Stimulated activated CD8-positive, alpha-beta memory T cell treated with anti-CD3 and anti-CD28 coated beads, Interleukin-2, amount 100 ng/mL, for 1 hour (primary cell): ENCODE measurements around the gene LGALS4.
"Not testable (repeated sequence)": the region's sequence is repeated elsewhere in the genome, so short reads cannot be mapped to it uniquely, and the experiment has no call there.

Experiments
- DNase-seq, 2 donors: peaks; one replicate each; pipeline ENCODE4 v3.0.0-alpha.2; 2020; ENCODE audit warnings: low read depth in 2 of 2

LGALS4 gene

DNA sequence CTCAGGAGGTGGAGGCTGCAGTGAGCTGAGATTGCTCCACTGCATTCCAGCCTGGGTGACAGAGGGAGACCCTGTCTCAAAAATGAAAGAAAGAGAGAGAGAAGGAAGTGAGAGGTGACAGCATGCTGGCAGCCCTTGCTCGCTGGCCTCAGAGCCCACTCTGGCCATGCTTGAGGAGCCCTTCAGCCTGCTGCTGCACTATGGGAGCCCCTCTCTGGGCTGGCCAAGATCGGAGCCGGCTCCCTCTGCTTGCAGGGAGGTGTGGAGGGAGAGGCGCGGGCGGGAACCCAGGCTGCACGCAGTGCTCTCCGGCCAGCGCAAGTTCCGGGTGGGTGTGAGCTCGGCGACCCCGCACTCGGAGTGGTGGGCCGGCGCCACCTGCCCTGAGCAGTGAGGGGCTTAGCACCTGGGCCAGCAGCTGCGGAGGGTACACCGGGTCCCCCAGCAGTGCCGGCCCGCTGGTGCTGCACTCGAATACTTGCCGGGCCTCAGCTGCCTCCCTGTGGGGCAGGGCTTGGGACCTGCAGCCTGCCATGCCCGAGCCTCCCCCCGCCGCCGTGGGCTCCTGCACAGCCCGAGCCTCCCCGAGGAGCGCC, 8.6 kb upstream of the LGALS4 start:
- not testable (repeated sequence) for DNase-seq

DNA sequence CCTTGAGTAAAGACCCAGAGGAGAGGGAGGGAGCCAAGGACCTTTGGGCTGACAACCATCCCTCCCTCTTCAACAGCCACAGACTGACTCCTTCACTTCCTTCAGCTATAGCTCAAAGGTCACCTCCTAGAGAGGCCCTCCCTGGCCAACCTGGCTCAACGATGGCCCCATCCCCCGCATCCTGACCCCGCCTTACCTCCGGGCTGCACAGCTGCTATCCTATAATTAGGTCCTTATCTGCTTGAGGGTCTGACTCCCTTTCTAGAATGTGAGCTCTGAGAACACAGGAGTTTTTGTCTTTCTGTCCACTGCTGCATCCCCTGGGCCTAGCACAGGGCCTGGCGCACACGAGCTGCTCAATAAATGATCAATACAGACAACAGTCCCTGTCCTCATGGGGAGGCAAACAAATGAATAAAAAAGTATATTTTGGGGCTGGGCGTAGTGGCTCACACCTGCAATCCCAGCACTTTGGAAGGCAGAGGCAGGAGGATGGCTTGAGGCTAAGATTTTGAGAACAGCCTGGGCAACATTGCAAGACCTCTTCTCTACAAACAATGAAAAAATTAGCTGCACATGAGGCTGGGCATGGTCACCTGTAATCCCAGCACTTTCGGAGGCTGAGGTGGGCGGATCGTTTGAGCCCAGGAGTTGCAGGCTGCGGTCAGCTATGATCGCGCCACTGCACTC, 6.6 kb upstream of the LGALS4 start:
- DNase-seq: no peak

DNA sequence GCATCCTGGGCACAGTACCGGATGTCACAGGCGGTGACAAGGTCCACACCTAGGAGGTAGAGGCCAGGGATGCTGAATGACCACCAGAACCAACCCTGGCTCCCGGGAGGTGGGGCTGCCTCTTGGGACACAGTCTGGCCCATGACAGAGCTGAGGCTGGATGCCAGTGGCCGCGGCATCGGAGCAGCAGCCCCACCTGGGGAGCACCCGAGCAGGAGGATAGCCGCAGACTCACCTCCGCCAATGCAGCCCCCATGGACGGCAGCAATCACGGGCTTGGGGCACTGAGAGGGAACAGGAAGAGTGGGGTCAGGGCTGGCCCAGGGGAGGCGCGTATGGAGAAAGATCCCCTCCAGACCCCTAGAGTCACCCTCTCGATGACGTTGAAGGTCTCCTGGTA, 4.3 kb upstream of the LGALS4 start:
- no peak for DNase-seq

DNA sequence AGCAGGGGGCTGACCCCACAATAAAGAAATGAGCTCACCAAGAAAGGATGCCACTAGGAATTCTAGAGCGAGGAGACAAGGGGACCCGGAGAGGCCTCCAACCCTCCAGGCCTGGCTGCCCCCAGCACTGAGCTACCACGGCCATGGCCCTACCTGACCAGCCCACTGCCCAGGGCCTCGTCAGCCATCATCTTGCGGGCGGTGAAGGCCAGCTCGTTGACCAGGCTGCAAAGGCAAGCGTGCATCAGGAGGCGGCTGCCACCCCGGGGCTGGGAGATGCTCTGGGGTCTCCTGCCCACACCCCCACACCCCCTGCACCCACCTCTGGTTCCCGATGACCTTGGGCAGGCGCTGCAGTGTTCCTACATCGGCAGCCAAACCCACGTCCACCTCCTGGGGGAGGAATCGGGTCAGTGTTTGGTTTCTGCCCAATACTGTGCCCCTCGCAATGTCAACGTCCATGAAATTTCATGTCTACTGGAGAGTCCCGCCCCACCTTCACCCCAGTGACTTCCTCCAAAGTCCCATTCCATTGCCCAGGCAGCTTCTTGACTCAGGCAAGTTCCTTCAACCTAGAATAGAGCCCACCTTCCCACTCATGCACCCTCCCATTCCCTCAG, 3.5 kb upstream of the LGALS4 start:
- no peak for DNase-seq

DNA sequence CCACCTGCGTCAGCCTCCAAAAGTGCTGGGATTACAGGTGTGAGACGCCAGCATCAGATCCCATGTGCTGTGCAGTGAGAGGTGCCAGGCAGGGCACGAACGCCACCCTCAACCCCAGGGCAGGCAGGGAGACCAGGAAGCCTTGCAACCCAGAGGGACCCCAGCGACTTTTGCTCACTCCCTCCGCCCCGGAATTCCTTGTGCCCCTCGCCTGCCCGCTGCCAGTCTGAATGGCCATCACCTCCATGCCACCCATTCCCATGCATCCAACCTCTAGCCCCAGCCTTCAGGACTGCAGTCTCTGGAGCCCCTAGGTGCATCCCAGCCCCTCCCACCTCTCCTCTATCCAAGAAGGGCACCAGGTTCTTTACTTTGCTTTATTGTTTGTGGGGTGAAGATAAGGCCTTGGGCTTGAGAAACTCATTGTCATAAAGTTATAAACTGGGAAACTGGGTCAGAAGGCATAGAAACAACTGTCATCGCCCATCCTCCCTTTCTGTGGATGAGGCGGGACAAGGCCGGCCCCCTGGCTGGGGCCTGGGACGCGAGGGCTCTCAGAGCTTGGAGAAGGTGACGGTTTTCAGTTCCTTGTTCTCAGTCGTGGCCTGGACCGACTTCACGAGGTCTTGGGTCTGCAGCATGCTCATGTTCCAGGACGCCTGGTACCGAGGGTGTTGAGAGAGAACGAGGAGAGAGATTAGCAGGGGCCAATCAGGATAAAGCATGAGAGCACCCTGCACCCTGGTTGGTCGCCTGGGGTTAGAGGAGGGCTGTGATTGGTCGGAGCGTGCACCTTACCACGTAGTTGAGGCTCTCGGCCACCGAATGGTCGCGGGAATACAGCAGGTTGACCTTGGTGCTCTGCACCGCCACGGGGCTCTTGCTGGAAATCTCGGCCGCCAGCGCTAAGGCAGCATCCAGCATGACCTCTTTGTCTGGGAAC, 2.6 kb upstream of the LGALS4 start:
- no peak for DNase-seq

DNA sequence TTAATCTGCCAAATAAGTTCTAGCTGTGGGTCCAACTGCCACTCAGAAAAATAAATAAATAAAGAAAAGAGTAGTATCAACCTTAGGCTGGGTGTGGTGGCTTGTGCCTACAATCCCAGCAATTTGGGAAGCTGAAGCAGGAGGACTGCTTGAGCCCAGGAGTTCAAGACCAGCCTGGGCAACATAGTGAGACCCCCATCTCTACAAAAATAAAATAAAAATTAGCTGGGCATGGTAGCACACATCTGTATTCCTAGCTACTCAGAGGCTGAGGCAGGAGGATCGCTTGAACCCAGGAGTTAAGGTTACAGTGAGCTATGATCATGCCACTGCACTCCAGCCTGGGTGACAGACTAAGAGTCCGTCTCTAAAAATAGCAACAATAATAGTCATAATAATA, 1.2 kb upstream of the LGALS4 start:
- DNase-seq: not testable (repeated sequence)

DNA sequence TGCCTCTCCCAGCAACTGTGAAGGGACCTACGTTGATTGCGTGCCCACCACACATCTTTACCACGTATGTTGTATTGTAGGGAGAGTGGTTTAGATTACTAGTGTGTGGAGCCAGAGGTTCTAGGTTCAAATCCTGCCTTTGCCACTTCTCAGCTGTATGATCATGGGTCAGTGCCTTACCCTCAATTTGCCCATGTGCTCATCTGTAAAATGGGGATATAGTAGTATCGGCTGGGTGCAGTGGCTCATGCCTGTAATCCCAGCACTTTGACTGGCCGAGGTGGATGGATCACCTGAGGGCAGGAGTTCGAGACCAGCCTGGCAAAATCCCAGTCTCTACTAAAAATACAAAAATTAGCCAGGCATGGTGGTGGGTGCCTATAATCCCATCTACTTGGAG, 578 bp upstream of the LGALS4 start:
- DNase-seq: no peak

DNA sequence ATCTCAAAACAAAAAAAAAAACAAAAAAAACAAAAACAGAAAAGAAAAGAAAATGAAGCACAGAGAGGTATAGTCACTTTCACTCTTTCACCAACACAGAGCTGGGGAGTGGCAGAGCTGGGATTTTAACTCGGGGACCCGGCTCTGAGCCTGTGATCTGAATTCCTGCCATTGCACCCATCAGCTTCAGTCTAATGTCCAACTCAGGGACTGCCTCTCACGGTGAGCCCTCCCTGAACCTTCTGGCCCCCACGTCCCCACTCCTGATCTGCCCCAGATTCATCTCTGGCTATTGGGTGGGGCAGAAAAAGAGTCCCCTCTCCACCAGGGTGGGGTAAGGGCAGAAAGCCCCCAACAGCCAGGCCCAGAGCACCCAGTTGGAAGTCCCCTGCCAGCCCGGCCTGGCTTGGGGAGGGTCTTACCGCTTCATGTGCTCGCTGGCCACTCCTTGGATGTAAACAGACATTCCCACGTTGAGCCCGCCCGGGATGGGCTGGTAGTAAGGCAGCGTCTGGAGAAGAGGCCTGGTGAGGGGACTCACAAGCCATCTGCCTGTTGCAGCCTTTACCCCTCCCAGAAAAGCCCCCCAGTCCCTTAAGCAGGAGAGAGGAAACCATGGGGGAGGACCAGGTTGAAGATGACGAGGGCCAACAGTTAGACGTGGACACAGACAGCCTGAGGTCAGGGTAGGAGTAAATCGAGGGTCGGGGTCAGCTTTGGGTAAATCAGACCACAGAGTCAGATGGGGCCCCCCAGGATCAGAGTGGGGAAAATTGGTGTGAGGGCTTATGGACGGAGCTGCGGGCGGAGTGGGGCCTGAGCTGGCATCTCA, 520 bp downstream of the LGALS4 start:
- DNase-seq: no peak

DNA sequence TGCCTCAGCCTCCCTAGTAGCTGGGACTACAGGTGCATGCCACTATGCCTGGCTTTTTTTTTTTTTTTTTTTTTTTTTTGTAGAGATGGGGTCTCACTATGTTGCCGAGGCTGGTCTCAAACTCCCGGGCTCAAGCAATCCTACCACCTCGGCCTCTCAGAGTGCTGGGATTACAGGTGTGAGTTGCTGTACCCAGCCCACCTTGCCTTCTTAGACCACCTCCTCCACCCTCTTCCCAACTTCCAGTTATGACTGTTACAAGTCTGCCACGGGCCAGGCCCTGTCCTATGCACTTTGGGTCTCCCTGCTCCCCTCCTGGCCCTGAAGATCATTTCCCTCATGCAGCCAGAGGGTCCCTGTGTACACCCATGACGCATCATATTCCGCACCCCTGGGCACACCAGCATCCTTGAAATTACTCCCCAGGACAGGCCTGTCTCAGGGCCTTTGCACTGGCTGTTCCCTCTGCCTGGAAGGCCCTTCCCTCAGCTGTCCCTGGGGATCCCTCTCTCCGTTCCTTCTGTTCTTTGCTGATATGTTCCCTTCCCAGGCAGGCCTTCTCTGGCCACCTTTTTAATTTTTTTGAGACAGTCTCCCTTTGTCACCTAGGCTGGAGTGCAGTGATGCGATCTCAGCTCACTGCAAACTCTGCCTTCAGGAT, 3.0 kb downstream of the LGALS4 start:
- no peak for DNase-seq

DNA sequence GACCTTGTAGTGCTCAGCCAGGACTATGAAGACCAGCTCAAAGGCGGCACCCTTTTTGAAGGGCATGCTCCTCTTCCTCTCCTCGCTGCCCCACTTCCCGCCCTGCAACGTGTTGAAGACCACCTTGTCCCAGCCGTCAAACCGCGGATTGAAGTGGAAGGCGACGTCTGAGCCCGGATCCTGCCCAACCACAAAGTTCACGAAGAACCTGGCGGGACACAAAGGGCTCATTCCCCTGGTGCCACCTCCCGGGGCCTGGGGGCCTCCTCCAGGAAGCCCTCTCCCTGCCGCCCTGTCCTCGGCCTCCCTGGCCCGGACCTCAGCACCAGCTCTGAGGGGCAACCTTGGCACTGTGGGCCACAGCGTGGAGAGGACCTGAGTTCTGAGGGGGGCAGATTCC, 4.0 kb downstream of the LGALS4 start:
- no peak for DNase-seq

DNA sequence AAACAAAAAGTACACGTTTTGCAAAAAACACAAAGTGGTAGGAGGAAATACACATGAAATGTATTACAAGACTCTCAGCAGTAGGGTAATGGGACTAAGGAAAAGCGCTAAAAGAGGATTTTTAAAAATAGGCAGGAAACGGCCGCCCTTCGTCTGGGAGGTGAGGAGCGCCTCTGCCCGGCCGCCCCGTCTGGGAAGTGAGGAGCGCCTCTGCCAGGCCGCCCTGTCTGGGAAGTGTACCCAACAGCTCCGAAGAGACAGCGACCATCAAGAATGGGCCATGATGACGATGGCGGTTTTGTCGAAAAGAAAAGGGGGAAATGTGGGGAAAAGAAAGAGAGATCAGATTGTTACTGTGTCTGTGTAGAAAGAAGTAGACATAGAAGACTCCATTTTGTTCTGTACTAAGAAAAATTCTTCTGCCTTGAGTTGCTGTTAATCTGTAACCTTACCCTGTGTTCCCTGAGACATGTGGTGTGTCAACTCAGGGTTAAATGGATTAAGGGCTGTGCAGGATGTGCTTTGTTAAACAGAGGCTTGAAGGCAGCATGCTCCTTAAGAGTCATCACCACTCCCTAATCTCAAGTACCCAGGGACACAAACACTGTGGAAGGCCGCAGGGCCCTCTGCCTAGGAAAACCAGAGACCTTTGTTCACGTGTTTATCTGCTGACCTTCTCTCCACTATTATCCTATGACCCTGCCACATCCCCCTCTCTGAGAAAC, 5.2 kb downstream of the LGALS4 start:
- not testable (repeated sequence) for DNase-seq

DNA sequence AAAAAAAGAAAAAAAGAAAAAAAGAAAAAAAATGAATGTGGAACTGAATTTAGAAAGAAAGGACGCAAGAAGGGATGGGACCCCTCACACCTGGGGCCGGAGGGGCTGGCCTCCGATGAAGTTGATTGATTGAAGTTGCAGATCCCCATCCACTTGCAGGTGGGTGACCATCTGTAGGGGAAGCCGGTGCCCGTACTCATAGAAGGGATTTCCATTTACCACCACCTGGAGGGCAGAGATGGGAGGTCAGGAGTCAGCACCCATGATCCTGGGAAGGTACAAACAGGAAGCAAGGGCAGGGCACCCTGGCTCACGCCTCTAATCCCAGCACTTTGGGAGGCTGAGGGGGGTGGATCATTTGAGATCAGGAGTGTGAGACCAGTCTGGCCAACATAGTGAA, 6.4 kb downstream of the LGALS4 start:
- no peak for DNase-seq

DNA sequence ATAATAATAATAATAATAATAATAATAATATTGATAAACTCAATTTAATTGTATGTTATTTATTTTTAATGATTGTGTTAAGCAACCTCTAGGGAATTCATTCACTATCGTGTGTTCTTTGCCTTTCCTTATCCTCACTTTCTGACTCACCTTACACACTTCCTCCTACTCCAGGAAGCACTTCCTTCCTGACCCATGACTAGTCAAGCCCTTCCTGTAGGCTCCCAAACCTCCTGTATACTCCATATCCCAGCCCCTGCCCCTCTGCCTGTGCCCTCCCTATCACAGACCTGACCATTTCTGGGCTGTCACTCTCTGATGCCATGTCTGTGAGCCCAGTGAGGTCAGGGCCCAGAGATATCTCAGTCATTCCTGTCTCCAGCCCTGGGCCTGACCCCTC, 7.6 kb downstream of the LGALS4 start:
- DNase-seq: no peak

DNA sequence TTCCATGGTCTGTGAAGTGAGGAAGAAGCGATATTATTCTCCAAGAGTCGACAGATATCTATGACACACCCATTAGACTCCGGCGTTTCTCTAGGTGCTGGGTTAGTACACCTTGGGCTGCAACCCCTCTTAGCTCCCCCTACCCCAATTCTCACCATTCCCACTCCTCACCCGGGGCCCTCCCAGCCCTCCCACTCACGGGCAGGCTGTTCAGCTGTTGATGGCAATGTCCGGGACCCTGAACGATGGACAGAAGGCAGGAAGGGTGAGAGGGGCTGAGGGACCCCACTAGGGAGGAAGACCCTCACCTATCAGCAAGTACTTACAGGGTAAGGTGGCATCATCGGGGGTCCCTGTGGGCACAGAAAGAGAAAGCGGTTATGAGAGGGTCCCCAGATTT, 9.2 kb downstream of the LGALS4 start:
- no peak for DNase-seq

DNA sequence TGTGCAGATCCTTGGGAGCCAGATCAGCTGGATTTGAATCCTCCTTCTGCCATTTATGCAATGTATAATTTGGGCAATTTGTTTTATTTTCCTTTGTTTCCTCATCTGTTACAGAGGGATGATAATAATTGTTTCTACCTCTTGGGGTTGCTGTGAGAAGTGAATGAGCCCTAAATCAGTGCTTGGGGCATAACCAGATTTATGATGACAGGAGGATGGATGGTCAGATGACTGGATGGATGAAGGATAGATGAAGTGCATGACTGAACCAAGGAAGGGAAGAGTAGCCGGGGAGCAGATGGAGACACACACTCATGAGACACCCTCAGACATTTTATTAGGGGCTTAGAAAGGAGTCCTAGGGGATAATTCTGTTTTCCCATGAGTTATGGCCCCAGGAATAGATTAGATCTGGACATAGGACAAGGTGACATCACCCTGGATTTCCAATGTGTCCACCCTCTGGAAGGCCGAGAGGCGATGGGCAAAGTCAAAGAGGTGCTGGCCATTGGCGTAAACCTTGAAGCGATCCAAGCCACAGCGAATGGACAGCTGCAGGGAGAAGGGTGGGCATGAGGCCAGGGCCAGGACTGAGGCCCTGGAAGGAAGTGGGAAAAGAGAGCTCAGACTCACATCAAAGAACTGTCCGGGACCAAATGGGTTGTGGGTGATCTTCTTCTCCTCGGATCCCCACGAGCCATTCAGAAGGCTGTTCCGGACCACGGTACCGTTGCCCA, 11.2 kb downstream of the LGALS4 start:
- DNase-seq: no peak

DNA sequence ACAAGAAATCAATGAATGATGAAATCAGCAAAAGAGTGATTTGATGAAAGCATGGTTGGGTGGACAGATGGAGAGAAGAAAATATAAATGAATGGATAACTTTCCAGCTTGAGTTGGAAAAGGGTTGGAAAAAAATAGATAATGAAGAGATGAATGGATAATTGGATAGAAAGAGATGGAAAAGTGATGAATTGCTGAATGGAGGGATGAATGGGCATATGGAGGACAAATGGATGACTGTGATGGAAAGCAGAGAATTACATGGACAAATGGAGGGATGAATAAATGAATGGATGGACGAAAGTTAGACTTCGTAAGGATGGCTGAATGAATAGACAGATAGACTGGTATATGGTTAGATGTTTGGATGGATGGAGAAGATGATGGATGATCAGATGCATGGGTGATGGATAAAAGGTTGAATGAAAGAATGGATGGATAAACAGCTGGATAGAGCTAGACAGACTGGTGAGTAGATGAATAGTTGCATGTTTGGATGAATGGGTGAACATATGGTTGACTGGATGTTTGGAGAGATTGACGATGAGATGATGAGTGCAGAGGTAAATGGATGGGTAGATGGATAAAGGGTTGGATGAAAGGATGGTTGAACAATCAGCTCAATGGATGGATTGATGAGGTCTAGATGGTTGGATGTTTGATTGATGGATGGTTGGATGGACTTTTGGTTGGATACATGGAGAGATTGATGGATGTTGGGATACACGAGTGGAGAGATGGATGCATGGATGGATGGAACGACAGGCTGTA, 12.0 kb downstream of the LGALS4 start:
- no peak for DNase-seq

DNA sequence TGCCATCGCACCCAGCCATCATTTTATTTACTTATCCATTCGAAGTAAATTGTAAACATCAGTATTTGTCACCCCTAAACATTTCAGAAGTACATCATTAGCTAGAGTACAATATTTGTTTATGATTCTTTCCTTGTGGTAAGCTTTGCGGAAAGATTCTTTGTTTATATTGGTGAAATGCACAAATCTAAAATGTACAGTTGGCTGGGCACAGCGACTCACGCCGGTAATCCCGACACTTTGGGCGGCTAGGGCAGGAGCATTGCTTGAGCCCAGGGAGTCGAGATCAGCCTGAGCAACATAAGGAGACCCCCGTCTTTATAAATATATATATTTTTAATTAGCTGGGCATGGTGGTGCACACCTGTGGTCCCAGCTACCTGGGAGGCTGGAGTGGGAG, 13.6 kb downstream of the LGALS4 start:
- no peak for DNase-seq

DNA sequence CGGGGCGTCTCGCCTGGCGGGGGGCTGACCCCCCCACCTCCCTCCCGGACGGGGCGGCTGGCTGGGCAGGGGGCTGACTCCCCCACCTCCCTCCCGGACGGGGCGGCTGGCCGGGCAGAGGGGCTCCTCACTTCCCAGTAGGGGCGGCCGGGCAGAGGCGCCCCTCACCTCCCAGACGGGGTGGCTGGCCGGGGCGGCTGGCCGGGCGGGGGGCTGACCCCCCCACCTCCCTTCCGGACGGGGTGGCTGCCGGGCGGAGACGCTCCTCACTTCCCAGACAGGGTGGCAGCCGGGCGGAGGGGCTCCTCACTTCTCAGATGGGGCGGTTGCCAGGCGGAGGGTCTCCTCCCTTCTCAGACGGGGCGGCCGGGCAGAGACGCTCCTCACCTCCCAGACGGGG, 15.0 kb downstream of the LGALS4 start:
- not testable (repeated sequence) for DNase-seq

DNA sequence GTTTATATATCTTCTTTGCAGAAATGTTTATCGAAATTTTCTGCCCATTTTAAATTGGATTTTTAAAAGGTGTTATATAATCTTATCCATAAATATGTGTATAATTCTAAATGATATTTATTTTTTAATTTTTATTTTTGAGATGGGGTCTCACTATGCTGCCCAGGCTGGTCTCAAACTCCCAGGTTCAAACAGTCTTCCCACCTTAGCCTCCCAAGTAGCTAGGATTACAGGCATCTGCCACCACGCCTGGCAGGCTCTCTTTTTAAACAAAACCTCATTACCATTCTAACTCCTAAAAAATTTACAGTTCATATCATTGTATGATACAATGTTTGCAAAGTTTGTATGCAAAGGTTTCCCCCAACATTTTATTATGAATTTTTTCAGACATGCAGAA, 16.6 kb downstream of the LGALS4 start:
- no peak for DNase-seq
